Forelimb muscle (tissue), 1 donor: ENCODE measurements around the gene GPBP1L1. TPM values are rescaled to one million over a fixed set of nuclear protein-coding genes. Genes with fewer than 3 reads are reported as not detected.

ENCODE experiments used
- DNase-seq: peaks from one replicate; pipeline ENCODE4 v3.0.0-alpha.2; 2013; ENCODE audit warnings: low read depth
- polyA plus RNA-seq: library from polyadenylated mRNA; unstranded; fragments of 120-200 nt; gene quantifications from one replicate; pipeline ENCODE4 v1.2.1, GENCODE V29; 2013; ENCODE audit not compliant: insufficient read length

Gene GPBP1L1
- polyA plus RNA-seq, 1 donor = 62.6 TPM

GRCh38 chr1:45586769-45587168, 99.6 kb downstream of the GPBP1L1 start:
- DNase-seq = no peak

GRCh38 chr1:45585496-45586075, 100.7 kb downstream of the GPBP1L1 start:
- DNase-seq = no peak

GRCh38 chr1:45585110-45585426, 101.3 kb downstream of the GPBP1L1 start:
- no peak for DNase-seq

DNA sequence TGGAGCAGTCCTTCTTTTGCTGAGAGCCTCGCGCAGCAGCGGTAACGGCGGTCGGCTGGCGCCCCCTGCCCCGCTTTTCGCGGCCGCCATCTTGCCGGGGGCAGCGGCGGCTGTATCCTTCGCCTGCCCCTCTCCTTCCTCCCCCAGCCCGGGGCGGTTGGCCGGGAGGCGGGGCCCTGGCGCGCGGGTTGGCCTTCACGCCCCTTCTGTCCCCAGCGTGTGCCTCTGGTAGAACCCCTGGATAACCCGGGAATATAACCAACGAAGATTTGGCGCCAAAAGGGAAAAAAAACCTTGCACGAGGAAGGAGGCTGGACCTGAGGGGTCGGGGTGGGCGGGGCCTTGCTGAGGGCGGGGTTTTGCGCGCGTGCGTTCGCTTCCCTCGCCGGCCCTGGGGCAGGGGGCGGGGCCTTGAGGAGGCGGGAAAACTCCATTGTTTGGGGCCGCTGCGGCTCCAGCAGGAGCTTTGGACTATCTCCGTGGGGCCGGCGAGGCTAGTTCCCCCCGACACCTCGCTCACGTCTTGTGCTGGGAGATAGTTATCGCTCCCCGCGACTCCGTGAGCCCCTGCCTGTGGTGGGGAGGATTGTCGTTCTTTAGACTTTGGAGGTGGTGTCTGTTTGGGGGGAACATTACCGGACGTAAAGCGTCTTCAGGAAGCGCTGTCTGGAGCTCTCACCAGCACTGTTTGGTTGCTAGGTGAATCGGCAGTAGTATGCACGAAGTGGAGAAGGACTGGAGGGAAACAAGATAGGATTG, 101.8 kb downstream of the GPBP1L1 start:
- no peak for DNase-seq

DNA sequence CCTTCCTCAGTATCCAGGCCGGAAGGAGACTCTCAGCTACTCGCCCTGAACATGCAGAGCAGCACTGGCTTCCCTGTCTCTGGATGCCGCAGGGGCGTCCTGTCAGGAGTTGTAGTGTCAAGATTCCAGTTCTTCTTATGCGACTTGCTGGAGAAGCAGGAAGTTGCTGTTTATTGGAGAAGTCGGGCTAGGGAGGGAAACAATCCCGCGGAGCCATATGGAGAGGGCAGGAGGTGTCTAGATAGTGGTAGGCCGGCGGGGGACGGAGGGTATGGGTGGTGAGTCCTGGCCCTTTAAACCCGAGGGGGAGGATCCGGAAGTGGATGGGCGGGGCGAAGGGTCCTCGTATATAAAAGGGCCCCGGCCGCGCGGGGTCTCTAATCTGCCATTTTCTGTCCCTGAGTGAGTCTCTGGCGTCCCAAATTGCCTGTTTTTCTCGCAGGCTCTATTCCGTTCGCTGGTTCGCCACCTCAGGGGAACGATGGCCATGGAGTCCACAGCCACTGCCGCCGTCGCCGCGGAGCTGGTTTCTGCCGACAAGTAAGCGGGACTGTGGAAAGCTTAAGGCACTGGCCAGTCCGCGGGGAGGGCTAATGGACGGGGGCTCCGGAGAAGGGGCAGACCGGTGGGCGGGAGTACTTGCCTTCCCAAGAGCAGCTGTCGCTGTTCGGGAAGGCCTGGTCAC, 102.5 kb downstream of the GPBP1L1 start, which contains the start of gene NASP:
Gene NASP, plus strand, starts transcription at position 376 of the 685 bp plus-strand sequence. Its CDS starts 106 bp downstream, at position 482.
- DNase-seq = no peak

- peak; percentile 96 for DNase-seq
Measured at GRCh38 chr1:45583264-45583665, 103.1 kb downstream of the GPBP1L1 start.

Other genes with a start within 250 kb of the GPBP1L1 start
- 1.9 TPM for gene TESK2, start 195.4 kb downstream of the GPBP1L1 start, polyA plus RNA-seq
- gene CCDC163, start 186.5 kb downstream of the GPBP1L1 start, polyA plus RNA-seq = 2.1 TPM
- gene MMACHC, start 186.2 kb downstream of the GPBP1L1 start, polyA plus RNA-seq = 7.5 TPM
- 142 TPM for gene PRDX1, start 164.6 kb downstream of the GPBP1L1 start, polyA plus RNA-seq
- 73.4 TPM for gene AKR1A1, start 135.7 kb downstream of the GPBP1L1 start, polyA plus RNA-seq
- gene NASP, start 102.5 kb downstream of the GPBP1L1 start, polyA plus RNA-seq = 141 TPM
- gene CCDC17, start 62.5 kb downstream of the GPBP1L1 start, polyA plus RNA-seq = 1.4 TPM
- 28.2 TPM for gene TMEM69, start 1.6 kb upstream of the GPBP1L1 start, polyA plus RNA-seq
- 18.0 TPM for gene IPP, start 64.1 kb upstream of the GPBP1L1 start, polyA plus RNA-seq
- 82.9 TPM for gene MAST2, start 117.1 kb upstream of the GPBP1L1 start, polyA plus RNA-seq